Psoas muscle (tissue), 8 donors: Measurements from ENCODE around the gene NAXD. TPM values are rescaled to one million over a fixed set of nuclear protein-coding genes. Genes with fewer than 3 reads are reported as not detected.

ENCODE experiments used
- ATAC-seq, 4 donors: fragments of 200-7000 bp; cut with Tn5 transposase; one replicate each; pipeline ENCODE4 v1.9.1; 2020; ENCODE audit warnings: moderate library complexity in 3 of 4, mild to moderate bottlenecking in 2 of 4
- DNase-seq, 2 donors: peaks; one replicate each; pipeline ENCODE4 v3.0.0-alpha.2; 2020
- H3K27ac ChIP-seq: fragments of 200-600 bp; one replicate; pipeline ENCODE4 v1.8.0; 2022
- H3K27me3 ChIP-seq, 3 donors: fragments of 200-600 bp in 1 of 3; one replicate each; pipeline versions ENCODE4 v1.6.1 to v1.8.0; 2013 to 2022; ENCODE audit warnings: low read length in 2 of 3, mild to moderate bottlenecking in 2 of 3, moderate library complexity in 1 of 3; ENCODE audit not compliant: insufficient read depth in 3 of 3
- H3K36me3 ChIP-seq, 2 donors: fragments of 200-600 bp in 1 of 2; one replicate each; pipeline versions ENCODE4 v1.6.1 to v1.8.0; 2013 to 2022; ENCODE audit warnings: low read depth in 1 of 2, mild to moderate bottlenecking in 1 of 2, moderate library complexity in 1 of 2; ENCODE audit not compliant: insufficient read depth in 1 of 2
- H3K4me1 ChIP-seq: fragments of 200-600 bp; one replicate; pipeline ENCODE4 v1.8.0; 2022
- H3K4me3 ChIP-seq: fragments of 200-600 bp; one replicate; pipeline ENCODE4 v1.8.0; 2022; ENCODE audit warnings: mild to moderate bottlenecking
- H3K9me3 ChIP-seq: fragments of 200-600 bp; one replicate; pipeline ENCODE4 v1.8.0; 2022
- WGBS, 3 donors: extraction: QIAGEN DNeasy Blood & Tissue Kit; methylation state at CpG; one replicate each; pipeline versions ENCODE4 v1.1.6 to v1.1.7; 2013; 5-methylcytosine and 5-hydroxymethylcytosine counted together
- intact Hi-C, 2 donors: fragments of 100-400 bp; cut with DNase I; formaldehyde crosslinking; loops; one replicate each; pipeline versions ENCODE4 v1.11.0 to v1.14.2; 2022
- polyA plus RNA-seq, 3 donors: library from polyadenylated mRNA; stranded (reverse); fragments of 200-250 nt; gene quantifications; one replicate each; pipeline ENCODE4 v1.2.3, GENCODE V29; 2013
- total RNA-seq, 4 donors: library from RNA; stranded (reverse); fragmentation: NEBNext Ultra II Directional in 2 of 4; extraction: Animal tissue kit (Norgen Biotek cat#: 25700) in 2 of 4; gene quantifications; one replicate each; pipeline versions ENCODE4 v1.2.1 to v1.2.4, GENCODE V29; 2021 to 2023
- TF ChIP-seq, protein P1 (sequence below): fragments of 200-600 bp; IDR thresholded peaks from one replicate; pipeline ENCODE4 v1.8.0; 2022; ENCODE audit warnings: antibody characterized with exemption
- donor health status: healthy with polysubstance abuse.
- donor health status: DM: no; HTN: no; CAD: no; lungs with moderate emphysema.
- donor health status: Bipolar disorder and iron deficiency.
- donor health status: healthy.
- donor health status: DM: yes; HTN: yes; CAD: no.
- donor health status: DM: no; HTN: no; CAD: no.
- donor health status: DM: no; HTN: no; CAD: no.
- donor health status: DM: yes; HTN: yes; CAD: no.

Gene NAXD
- total and polyA plus RNA-seq, 7 donors, result 26.0 to 59.2 (median 29.6) TPM

GRCh38 chr13:110637747-110638146 is 22.4 kb downstream of the NAXD start:
- TF ChIP-seq, protein P1, sequence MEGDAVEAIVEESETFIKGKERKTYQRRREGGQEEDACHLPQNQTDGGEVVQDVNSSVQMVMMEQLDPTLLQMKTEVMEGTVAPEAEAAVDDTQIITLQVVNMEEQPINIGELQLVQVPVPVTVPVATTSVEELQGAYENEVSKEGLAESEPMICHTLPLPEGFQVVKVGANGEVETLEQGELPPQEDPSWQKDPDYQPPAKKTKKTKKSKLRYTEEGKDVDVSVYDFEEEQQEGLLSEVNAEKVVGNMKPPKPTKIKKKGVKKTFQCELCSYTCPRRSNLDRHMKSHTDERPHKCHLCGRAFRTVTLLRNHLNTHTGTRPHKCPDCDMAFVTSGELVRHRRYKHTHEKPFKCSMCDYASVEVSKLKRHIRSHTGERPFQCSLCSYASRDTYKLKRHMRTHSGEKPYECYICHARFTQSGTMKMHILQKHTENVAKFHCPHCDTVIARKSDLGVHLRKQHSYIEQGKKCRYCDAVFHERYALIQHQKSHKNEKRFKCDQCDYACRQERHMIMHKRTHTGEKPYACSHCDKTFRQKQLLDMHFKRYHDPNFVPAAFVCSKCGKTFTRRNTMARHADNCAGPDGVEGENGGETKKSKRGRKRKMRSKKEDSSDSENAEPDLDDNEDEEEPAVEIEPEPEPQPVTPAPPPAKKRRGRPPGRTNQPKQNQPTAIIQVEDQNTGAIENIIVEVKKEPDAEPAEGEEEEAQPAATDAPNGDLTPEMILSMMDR, result no peak
- H3K9me3 ChIP-seq, result no peaks in the 10 kb centered on the region
- H3K27me3 ChIP-seq, result no peaks in the 10 kb centered on the region
- H3K27ac ChIP-seq, result no peak overlapping the region
- intact Hi-C loops, result no loop called here
- DNase-seq (no peak), ATAC-seq (no peak)
- peaks cover 12% of the 10 kb centered on the region for H3K4me1 ChIP-seq
- H3K4me3 ChIP-seq, result no peak overlapping the region
- H3K36me3 ChIP-seq, result peaks cover 5 to 89% of the 10 kb centered on the region in 2 donors
- 53 to 66% (median 54%) methylated on average over 6 of the region's 6 CpGs for WGBS, 3 donors

GRCh38 chr13:110638257-110638656 is 22.9 kb downstream of the NAXD start:
- Histone ChIP-seq H3K4me3 (no peak overlapping the region), H3K9me3 (no peaks in the 10 kb centered on the region), H3K27me3 (no peaks in the 10 kb centered on the region), H3K27ac (no peak overlapping the region), H3K36me3 (peaks cover 5 to 94% of the 10 kb centered on the region in 2 donors), H3K4me1 (peaks cover 12% of the 10 kb centered on the region)
- TF ChIP-seq, protein P1, result no peak
- intact Hi-C loops, result no loop called here
- ATAC-seq (no peak), DNase-seq (no peak)
- 72 to 84% (median 82%) methylated on average over 23 of the region's 23 CpGs for WGBS, 3 donors

DNA sequence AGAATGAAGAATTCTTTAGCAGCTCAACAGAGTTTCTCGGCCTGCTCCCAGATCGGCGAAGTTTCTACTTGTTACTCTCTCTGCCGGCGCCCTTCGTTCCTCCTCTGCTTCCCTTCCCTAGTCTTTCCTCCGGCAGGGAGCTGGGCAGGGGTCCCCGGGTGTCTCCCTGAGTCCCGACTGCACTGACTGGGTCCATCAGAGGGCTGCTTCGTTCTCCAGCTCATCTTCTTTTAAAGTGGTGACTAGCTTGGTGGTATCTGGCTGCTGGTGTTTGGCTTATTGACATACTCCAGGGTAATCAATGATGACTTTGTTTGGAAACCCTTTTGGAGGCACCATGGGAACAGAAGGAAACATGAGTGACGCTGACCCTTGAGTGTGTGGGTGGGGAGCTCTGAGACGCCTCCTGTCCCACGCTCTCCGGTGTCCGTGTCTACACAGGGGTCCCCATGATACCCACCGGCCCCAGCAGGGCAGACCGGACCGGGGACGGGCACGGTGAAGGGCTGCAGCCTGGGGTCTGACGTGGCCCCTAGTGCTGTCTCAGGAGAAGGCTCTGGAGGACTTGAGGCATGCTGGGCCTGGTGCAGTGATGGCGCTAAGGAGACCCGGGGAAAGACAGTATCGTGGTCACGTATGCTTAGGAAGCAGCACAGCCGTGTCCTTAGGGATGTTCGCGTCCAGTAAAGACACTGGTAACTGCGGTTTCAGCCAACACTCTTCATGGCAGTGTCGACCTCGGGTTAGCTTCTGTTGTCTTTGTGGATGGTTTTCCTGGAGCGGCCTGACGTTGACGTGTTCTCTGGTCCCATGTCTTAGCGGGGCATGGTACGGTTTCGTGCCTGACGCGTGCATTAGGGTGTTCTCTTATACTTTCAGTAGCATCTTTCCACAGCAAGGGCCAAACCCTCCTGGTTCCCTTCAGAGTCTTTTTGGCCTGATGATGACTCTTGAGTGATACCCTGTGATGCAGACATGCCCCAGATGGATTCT is 23.8 kb downstream of the NAXD start:
- Histone ChIP-seq H3K4me3 (no peak overlapping the region), H3K27ac (no peak overlapping the region)
- intact Hi-C loops, result no loop called here

DNA sequence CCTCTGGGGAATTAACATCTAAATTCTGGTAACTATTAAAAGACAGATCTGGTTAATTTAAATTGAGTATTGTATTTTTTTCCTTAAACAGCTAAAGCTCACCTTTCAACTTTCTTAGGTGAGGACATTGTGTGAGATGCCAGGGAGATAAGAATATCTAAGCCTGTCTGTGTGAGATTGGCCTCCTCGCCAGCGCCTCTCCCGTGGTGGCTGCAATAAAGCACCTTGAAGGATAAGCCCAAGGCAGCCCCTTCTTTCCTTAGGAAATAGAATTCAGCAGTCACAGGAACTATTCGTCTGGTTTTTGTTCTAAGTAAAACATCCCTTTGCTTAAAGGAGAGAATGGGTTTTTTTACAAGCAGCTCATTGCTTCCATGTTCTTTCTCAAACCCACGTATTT is 24.6 kb downstream of the NAXD start:
- TF ChIP-seq, protein P1, result no peak
- no peak overlapping the region for H3K27ac ChIP-seq
- 67 to 79% (median 73%) methylated on average over 5 of the region's 5 CpGs for WGBS, 3 donors

More for the DNA sequence above, 23.8 kb downstream of the NAXD start:
- TF ChIP-seq, protein P1, result no peak
- H3K27me3 ChIP-seq, result no peaks in the 10 kb centered on the region
- no peak for ATAC-seq
- no peak for DNase-seq
- H3K4me1 ChIP-seq, result peaks cover 4% of the 10 kb centered on the region
- peaks cover 5 to 99% of the 10 kb centered on the region in 2 donors for H3K36me3 ChIP-seq
- no peaks in the 10 kb centered on the region for H3K9me3 ChIP-seq
- WGBS, 3 donors, result 90 to 93% (median 91%) methylated on average over 39 of the region's 39 CpGs

More for the DNA sequence above, 24.6 kb downstream of the NAXD start:
- Histone ChIP-seq H3K4me3 (no peak overlapping the region), H3K9me3 (no peaks in the 10 kb centered on the region), H3K27me3 (no peaks in the 10 kb centered on the region), H3K4me1 (peaks cover 4% of the 10 kb centered on the region), H3K36me3 (peaks cover 5 to 96% of the 10 kb centered on the region in 2 donors)
- intact Hi-C loops, result no loop called here
- ATAC-seq, result no peak
- DNase-seq, result no peak
